WTC11 (cell line): ENCODE results near the gene HOXD8. TPM values are rescaled to one million over a fixed set of nuclear protein-coding genes. Genes with fewer than 3 reads are reported as not detected.
A peak's percentile ranks its signal among the peaks of the same experiment; 100 is the strongest.

Experiments
- ATAC-seq: fragments of 200-7000 bp; cut with Tn5 transposase; 2 replicates; pipeline ENCODE4 v1.10.0; 2021; ENCODE audit warnings: mild to moderate bottlenecking, moderate library complexity
- CTCF ChIA-PET: fragments of 300-600 bp; sonication (Branson Sonifier 250); formaldehyde crosslinking; loops from one replicate; lab custom pipeline; 2021; ENCODE audit warnings: antibody characterized with exemption; lab: Charles Lee
- POLR2A ChIA-PET: fragments of 350-600 bp; sonication (Branson Sonifier 250); formaldehyde crosslinking; loops from one replicate; lab custom pipeline; 2021; ENCODE audit warnings: antibody characterized with exemption; lab: Charles Lee
- DNase-seq: peaks from one replicate; pipeline ENCODE4 v3.0.0; 2021; ENCODE audit warnings: low spot score
- H3K27ac Mint-ChIP-seq: 2 replicates; pipeline ENCODE4 v1.8.0; 2021; ENCODE audit warnings: mixed read lengths
- H3K27me3 Mint-ChIP-seq: 2 replicates; pipeline ENCODE4 v1.8.0; 2021; ENCODE audit warnings: low read depth, mild to moderate bottlenecking, moderate library complexity, mixed read lengths
- H3K36me3 Mint-ChIP-seq: 2 replicates; pipeline ENCODE4 v1.8.0; 2021; ENCODE audit warnings: mixed read lengths
- H3K4me1 Mint-ChIP-seq: 2 replicates; pipeline ENCODE4 v1.8.0; 2022; ENCODE audit warnings: mixed read lengths
- H3K4me3 Mint-ChIP-seq: 2 replicates; pipeline ENCODE4 v1.8.0; 2021; ENCODE audit warnings: mild to moderate bottlenecking, moderate library complexity, mixed read lengths
- H3K9me3 Mint-ChIP-seq: 2 replicates; pipeline ENCODE4 v1.8.0; 2021; ENCODE audit warnings: mixed read lengths
- FOXK1 ChIP-seq: sonication (generic); formaldehyde crosslinking; IDR thresholded peaks from 2 replicates; pipeline ENCODE4 v1.8.0; 2022; ENCODE audit warnings: mild to moderate bottlenecking, moderate library complexity, missing genetic modification reagents
- FOXP1 ChIP-seq: sonication (generic); formaldehyde crosslinking; IDR thresholded peaks from 2 replicates; pipeline ENCODE4 v1.8.0; 2022; ENCODE audit warnings: missing genetic modification reagents, mild to moderate bottlenecking, moderate library complexity, borderline replicate concordance
- GRHL2 ChIP-seq: fragments of 250-450 bp; sonication (Bioruptor Pico); IDR thresholded peaks from 2 replicates; pipeline ENCODE4 v1.8.0; 2022; ENCODE audit warnings: mild to moderate bottlenecking, moderate library complexity; ENCODE audit not compliant: insufficient replicate concordance, severe bottlenecking
- HMGA2 ChIP-seq: fragments of 250-450 bp; sonication (Bioruptor Pico); IDR thresholded peaks from 2 replicates; pipeline ENCODE4 v1.4.0; 2021; ENCODE audit warnings: mild to moderate bottlenecking, moderate library complexity
- IRF1 ChIP-seq: sonication (generic); formaldehyde crosslinking; IDR thresholded peaks from 2 replicates; pipeline ENCODE4 v1.8.0; 2023; ENCODE audit warnings: missing genetic modification reagents
- NFE2L1 ChIP-seq: sonication (generic); formaldehyde crosslinking; IDR thresholded peaks from 2 replicates; pipeline ENCODE4 v1.8.1; 2023; ENCODE audit warnings: missing genetic modification reagents
- NR1H2 ChIP-seq: sonication (generic); formaldehyde crosslinking; IDR thresholded peaks from 2 replicates; pipeline ENCODE4 v1.9.0; 2021; ENCODE audit warnings: mild to moderate bottlenecking, moderate library complexity, missing genetic modification reagents
- NR3C1 ChIP-seq: sonication (generic); formaldehyde crosslinking; conservative IDR thresholded peaks from 2 replicates; pipeline ENCODE4 v1.8.1; 2023; ENCODE audit warnings: low read depth, mild to moderate bottlenecking, missing genetic modification reagents
- RELA ChIP-seq: sonication (generic); formaldehyde crosslinking; IDR thresholded peaks from 2 replicates; pipeline ENCODE4 v1.8.1; 2022; ENCODE audit warnings: missing genetic modification reagents, mild to moderate bottlenecking, borderline replicate concordance
- TCF7 ChIP-seq: sonication (generic); formaldehyde crosslinking; IDR thresholded peaks from 2 replicates; pipeline ENCODE4 v1.8.0; 2022; ENCODE audit warnings: mild to moderate bottlenecking, low read depth, missing genetic modification reagents, moderate library complexity
- TEAD1 ChIP-seq: sonication (generic); formaldehyde crosslinking; IDR thresholded peaks from 2 replicates; pipeline ENCODE4 v1.8.0; 2022; ENCODE audit warnings: mild to moderate bottlenecking, missing genetic modification reagents
- total RNA-seq: library from RNA; stranded (reverse); gene quantifications from 3 replicates; pipeline ENCODE4 v1.2.3, GENCODE V29; 2021
- TF ChIP-seq, protein P1 (sequence below): sonication (generic); formaldehyde crosslinking; IDR thresholded peaks from 2 replicates; pipeline ENCODE4 v1.8.1; 2022; ENCODE audit warnings: low read depth, mild to moderate bottlenecking, moderate library complexity, missing genetic modification reagents, borderline replicate concordance
- TF ChIP-seq, protein P2 (sequence below): fragments of 250-450 bp; sonication (Bioruptor Pico); IDR thresholded peaks from 2 replicates; pipeline ENCODE4 v1.9.0; 2021; ENCODE audit warnings: moderate library complexity, mild to moderate bottlenecking, inconsistent platforms, borderline replicate concordance
- TF ChIP-seq, protein P3 (sequence below): sonication (generic); formaldehyde crosslinking; IDR thresholded peaks from 2 replicates; pipeline ENCODE4 v1.8.1; 2022; ENCODE audit warnings: mild to moderate bottlenecking, moderate library complexity, missing genetic modification reagents
- TF ChIP-seq, protein P4 (sequence below): sonication (generic); formaldehyde crosslinking; IDR thresholded peaks from 2 replicates; pipeline ENCODE4 v1.8.0; 2022; ENCODE audit warnings: missing genetic modification reagents
- TF ChIP-seq, protein P5 (sequence below): sonication (generic); formaldehyde crosslinking; IDR thresholded peaks from 2 replicates; pipeline ENCODE4 v1.8.1; 2022; ENCODE audit warnings: missing genetic modification reagents, borderline replicate concordance

The HOXD8 gene
- total RNA-seq, 1 experiment from 2014 or later: not detected

DNA sequence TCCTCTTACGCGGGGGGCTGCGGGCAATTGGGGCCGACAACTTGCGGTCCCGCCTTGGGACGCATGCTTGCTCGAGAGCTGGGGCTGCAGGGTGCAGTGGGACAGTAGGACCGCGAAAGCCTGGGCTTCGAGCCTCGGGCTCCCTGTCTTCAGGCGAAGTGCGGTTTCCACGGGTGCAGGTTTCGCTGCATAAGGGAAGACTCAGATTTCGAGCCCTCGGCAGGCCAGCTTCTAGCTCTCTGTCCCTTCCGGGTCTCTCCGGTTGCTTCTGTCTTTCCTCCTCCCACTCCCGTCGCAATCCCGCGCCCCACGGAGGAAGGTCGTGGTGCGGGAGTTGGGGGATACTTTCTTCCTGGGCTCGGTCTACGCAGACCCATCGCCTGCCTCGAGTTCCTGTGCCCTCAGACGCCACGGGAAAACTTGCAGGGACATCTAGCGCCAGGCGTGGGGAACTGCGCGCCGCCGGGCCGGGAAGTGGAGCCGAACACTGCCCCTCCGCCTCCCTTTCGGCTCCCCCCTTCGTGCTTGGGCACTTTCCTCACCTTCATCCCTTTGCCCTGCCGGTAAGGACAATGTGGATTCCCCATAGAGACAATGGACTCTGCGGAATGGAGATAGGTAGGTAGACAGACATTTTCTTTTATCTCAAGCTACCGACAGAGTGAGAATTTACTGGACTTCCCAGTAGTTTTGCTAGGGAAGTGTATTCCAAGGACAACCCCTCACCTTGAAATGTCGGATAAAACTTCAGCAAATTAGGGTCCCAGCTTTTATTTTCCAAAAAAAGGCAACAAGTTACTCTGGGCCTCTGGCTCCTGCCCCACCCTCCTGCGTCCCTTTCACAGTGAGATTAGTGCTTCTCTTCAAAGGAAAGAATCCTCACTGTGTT lies 41.2 kb upstream of the HOXD8 start:
- TF ChIP-seq FOXK1 (CRISPR knock-in tag) (peak; percentile 37; the same call in 1 of the 2 replicates), HMGA2 (CRISPR knock-in tag) (no peak), FOXP1 (CRISPR knock-in tag) (0 out of 2 replicates have a peak, but pooled peaks have one; percentile 68), NR1H2 (CRISPR knock-in tag) (no peak), TCF7 (CRISPR knock-in tag) (no peak), NFE2L1 (CRISPR knock-in tag) (0 out of 2 replicates have a peak, but pooled peaks have one; percentile 15), RELA (CRISPR knock-in tag) (no peak), IRF1 (CRISPR knock-in tag) (no peak), GRHL2 (CRISPR knock-in tag) (no peak), TEAD1 (peak; percentile 53; the same call in 1 of the 2 replicates), NR3C1 (CRISPR knock-in tag) (no peak)
- TF ChIP-seq, protein P1, sequence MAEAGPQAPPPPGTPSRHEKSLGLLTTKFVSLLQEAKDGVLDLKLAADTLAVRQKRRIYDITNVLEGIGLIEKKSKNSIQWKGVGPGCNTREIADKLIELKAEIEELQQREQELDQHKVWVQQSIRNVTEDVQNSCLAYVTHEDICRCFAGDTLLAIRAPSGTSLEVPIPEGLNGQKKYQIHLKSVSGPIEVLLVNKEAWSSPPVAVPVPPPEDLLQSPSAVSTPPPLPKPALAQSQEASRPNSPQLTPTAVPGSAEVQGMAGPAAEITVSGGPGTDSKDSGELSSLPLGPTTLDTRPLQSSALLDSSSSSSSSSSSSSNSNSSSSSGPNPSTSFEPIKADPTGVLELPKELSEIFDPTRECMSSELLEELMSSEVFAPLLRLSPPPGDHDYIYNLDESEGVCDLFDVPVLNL: no peak
- TF ChIP-seq, protein P2, sequence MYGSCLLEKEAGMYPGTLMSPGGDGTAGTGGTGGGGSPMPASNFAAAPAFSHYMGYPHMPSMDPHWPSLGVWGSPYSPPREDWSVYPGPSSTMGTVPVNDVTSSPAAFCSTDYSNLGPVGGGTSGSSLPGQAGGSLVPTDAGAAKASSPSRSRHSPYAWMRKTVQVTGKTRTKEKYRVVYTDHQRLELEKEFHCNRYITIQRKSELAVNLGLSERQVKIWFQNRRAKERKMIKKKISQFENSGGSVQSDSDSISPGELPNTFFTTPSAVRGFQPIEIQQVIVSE: no peak
- TF ChIP-seq, protein P3, sequence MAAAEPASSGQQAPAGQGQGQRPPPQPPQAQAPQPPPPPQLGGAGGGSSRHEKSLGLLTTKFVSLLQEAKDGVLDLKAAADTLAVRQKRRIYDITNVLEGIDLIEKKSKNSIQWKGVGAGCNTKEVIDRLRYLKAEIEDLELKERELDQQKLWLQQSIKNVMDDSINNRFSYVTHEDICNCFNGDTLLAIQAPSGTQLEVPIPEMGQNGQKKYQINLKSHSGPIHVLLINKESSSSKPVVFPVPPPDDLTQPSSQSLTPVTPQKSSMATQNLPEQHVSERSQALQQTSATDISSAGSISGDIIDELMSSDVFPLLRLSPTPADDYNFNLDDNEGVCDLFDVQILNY (CRISPR knock-in tag): no peak
- TF ChIP-seq, protein P4, sequence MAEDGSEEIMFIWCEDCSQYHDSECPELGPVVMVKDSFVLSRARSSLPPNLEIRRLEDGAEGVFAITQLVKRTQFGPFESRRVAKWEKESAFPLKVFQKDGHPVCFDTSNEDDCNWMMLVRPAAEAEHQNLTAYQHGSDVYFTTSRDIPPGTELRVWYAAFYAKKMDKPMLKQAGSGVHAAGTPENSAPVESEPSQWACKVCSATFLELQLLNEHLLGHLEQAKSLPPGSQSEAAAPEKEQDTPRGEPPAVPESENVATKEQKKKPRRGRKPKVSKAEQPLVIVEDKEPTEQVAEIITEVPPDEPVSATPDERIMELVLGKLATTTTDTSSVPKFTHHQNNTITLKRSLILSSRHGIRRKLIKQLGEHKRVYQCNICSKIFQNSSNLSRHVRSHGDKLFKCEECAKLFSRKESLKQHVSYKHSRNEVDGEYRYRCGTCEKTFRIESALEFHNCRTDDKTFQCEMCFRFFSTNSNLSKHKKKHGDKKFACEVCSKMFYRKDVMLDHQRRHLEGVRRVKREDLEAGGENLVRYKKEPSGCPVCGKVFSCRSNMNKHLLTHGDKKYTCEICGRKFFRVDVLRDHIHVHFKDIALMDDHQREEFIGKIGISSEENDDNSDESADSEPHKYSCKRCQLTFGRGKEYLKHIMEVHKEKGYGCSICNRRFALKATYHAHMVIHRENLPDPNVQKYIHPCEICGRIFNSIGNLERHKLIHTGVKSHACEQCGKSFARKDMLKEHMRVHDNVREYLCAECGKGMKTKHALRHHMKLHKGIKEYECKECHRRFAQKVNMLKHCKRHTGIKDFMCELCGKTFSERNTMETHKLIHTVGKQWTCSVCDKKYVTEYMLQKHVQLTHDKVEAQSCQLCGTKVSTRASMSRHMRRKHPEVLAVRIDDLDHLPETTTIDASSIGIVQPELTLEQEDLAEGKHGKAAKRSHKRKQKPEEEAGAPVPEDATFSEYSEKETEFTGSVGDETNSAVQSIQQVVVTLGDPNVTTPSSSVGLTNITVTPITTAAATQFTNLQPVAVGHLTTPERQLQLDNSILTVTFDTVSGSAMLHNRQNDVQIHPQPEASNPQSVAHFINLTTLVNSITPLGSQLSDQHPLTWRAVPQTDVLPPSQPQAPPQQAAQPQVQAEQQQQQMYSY: peak; percentile 73
- TF ChIP-seq, protein P5, sequence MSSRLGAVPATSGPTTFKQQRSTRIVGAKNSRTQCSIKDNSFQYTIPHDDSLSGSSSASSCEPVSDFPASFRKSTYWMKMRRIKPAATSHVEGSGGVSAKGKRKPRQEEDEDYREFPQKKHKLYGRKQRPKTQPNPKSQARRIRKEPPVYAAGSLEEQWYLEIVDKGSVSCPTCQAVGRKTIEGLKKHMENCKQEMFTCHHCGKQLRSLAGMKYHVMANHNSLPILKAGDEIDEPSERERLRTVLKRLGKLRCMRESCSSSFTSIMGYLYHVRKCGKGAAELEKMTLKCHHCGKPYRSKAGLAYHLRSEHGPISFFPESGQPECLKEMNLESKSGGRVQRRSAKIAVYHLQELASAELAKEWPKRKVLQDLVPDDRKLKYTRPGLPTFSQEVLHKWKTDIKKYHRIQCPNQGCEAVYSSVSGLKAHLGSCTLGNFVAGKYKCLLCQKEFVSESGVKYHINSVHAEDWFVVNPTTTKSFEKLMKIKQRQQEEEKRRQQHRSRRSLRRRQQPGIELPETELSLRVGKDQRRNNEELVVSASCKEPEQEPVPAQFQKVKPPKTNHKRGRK (CRISPR knock-in tag): no peak
- TF ChIP-seq, all 79 proteins: peak for 5
- Mint-ChIP-seq H3K9me3 (no peaks in the 10 kb centered on the region), H3K36me3 (peaks cover 7% of the 10 kb centered on the region), H3K27ac (no peak overlapping the region), H3K4me3 (peak overlapping the region; percentile 81), H3K4me1 (peaks cover 44% of the 10 kb centered on the region), H3K27me3 (peaks cover 97% of the 10 kb centered on the region)
- DNase-seq (peak; percentile 79), ATAC-seq (peak; percentile 43)
- CTCF ChIA-PET: interaction anchor here (0.6 to 2.4 kb wide), 8 partner anchors 9 to 94 kb away, joined by 3 to 27 read pairs (median 3); partner anchors contain the start of gene HOXD11
- POLR2A ChIA-PET: no interaction called here
